Natural killer cell (primary cell): Measurements from ENCODE around the gene ADA. TPM values are rescaled to one million over a fixed set of nuclear protein-coding genes. Genes with fewer than 3 reads are reported as not detected.
A peak's percentile ranks its signal among the peaks of the same experiment; 100 is the strongest.

Experiments used
- ATAC-seq, 3 donors: fragments of 150-1000 bp in 2 of 3; fragments of 200-7000 bp in 1 of 3; cut with Tn5 transposase; 1 replicate in 1 of 3; 2 replicates in 2 of 3; pipeline ENCODE4 v1.10.0; 2021; ENCODE audit warnings: mild to moderate bottlenecking in 2 of 3, moderate library complexity in 2 of 3
- DNase-seq, 2 donors: peaks; one replicate each; pipeline versions ENCODE4 v3.0.0 to v3.0.0-alpha.2; 2013 to 2021; ENCODE audit warnings: mixed read lengths in 1 of 2
- H3K27ac ChIP-seq: one replicate; pipeline ENCODE4 v1.5.1; 2013; ENCODE audit warnings: mild to moderate bottlenecking, low read length
- H3K27me3 ChIP-seq: one replicate; pipeline ENCODE4 v1.6.1; 2013; ENCODE audit warnings: low read length; ENCODE audit not compliant: control insufficient read depth, insufficient read depth
- H3K36me3 ChIP-seq: one replicate; pipeline ENCODE4 v1.6.1; 2013; ENCODE audit warnings: low read length; ENCODE audit not compliant: control insufficient read depth, insufficient read depth
- H3K4me1 ChIP-seq: one replicate; pipeline ENCODE4 v1.6.1; 2013; ENCODE audit warnings: low read length; ENCODE audit not compliant: control insufficient read depth, insufficient read depth
- H3K4me3 ChIP-seq: one replicate; pipeline ENCODE4 v1.5.1; 2013; ENCODE audit warnings: low read length
- H3K9me3 ChIP-seq: one replicate; pipeline ENCODE4 v1.6.1; 2013; ENCODE audit warnings: low read length; ENCODE audit not compliant: control insufficient read depth, insufficient read depth
- H3K27ac Mint-ChIP-seq, 2 donors: one replicate each; pipeline ENCODE4 v1.8.0; 2022; ENCODE audit warnings: mild to moderate bottlenecking in 2 of 2, mixed read lengths in 2 of 2, moderate library complexity in 1 of 2
- H3K27me3 Mint-ChIP-seq, 2 donors: one replicate each; pipeline ENCODE4 v1.8.0; 2022; ENCODE audit warnings: low read depth in 2 of 2, mixed read lengths in 2 of 2
- H3K36me3 Mint-ChIP-seq: one replicate; pipeline ENCODE4 v1.8.0; 2022; ENCODE audit warnings: mixed read lengths
- H3K4me1 Mint-ChIP-seq, 2 donors: one replicate each; pipeline ENCODE4 v1.8.0; 2022; ENCODE audit warnings: mixed read lengths in 2 of 2
- H3K4me3 Mint-ChIP-seq: one replicate; pipeline ENCODE4 v1.8.0; 2022; ENCODE audit warnings: mild to moderate bottlenecking, moderate library complexity, mixed read lengths
- H3K9me3 Mint-ChIP-seq, 2 donors: one replicate each; pipeline ENCODE4 v1.8.0; 2022; ENCODE audit warnings: mixed read lengths in 2 of 2
- CTCF ChIP-seq: fragments of 200-600 bp; IDR thresholded peaks from one replicate; pipeline ENCODE4 v1.8.0; 2022; ENCODE audit warnings: antibody characterized with exemption
- WGBS: methylation state at CpG from one replicate; pipeline ENCODE4 v1.1.7; 2013; ENCODE audit warnings: missing lambda C conversion rate; ENCODE audit not compliant: insufficient coverage; 5-methylcytosine and 5-hydroxymethylcytosine counted together
- intact Hi-C: fragments of 100-400 bp; cut with micrococcal nuclease; formaldehyde crosslinking; loops from one replicate; pipeline ENCODE4 v1.14.2; 2022
- total RNA-seq, 4 donors: library from RNA; stranded (reverse); fragments of 120-200 nt in 1 of 4; gene quantifications; one replicate each; pipeline versions ENCODE4 v1.2.3 to v1.2.4, GENCODE V29; 2013 to 2022

The ADA gene
- total RNA-seq, 3 donors from 2014 or later (not counting 1 experiment from before 2014, with no cell fraction given), result 71.7 to 94.2 (median 73.9) TPM

- H3K9me3 ChIP-seq, result no peaks in the 10 kb centered on the region
- H3K27ac ChIP-seq, result peak overlapping the region; percentile 46
- no peaks in the 10 kb centered on the region for H3K27me3 ChIP-seq
- no peaks in the 10 kb centered on the region for H3K36me3 Mint-ChIP-seq
- no peaks in the 10 kb centered on the region for H3K27me3 Mint-ChIP-seq
- intact Hi-C loops, result loop anchor here (5.0 kb wide), 1 partner anchor 75 kb away; the partner anchor contains the start of gene SERINC3
- no peak overlapping the region for H3K4me3 Mint-ChIP-seq
- H3K4me1 ChIP-seq, result peaks cover 29% of the 10 kb centered on the region
- no peaks in the 10 kb centered on the region for H3K9me3 Mint-ChIP-seq
- H3K4me3 ChIP-seq, result no peak overlapping the region
- DNase-seq (no peak), ATAC-seq (no peak)
- H3K27ac Mint-ChIP-seq, result peak overlapping the region in 1 of 2 donors; percentile 82
- TF ChIP-seq CTCF, result no peak
- H3K36me3 ChIP-seq, result no peaks in the 10 kb centered on the region
- WGBS, result 93% methylated on average over 4 of the region's 4 CpGs
- H3K4me1 Mint-ChIP-seq, result peaks cover 12 to 23% of the 10 kb centered on the region in 2 donors
Measured at GRCh38 chr20:44597516-44597915, 54.0 kb downstream of the ADA start.

GRCh38 chr20:44596876-44597275 is 54.6 kb downstream of the ADA start:
- intact Hi-C loops, result loop anchor here (5.0 kb wide), 1 partner anchor 75 kb away; the partner anchor contains the start of gene SERINC3
- no peak overlapping the region for H3K4me3 ChIP-seq
- H3K4me3 Mint-ChIP-seq, result no peak overlapping the region
- no peaks in the 10 kb centered on the region for H3K27me3 ChIP-seq
- H3K36me3 Mint-ChIP-seq, result no peaks in the 10 kb centered on the region
- H3K4me1 ChIP-seq, result peaks cover 30% of the 10 kb centered on the region
- H3K27ac ChIP-seq, result no peak overlapping the region
- no peaks in the 10 kb centered on the region for H3K9me3 ChIP-seq
- no peaks in the 10 kb centered on the region for H3K27me3 Mint-ChIP-seq
- no peak for DNase-seq
- peak overlapping the region in 1 of 2 donors; percentile 5 for H3K27ac Mint-ChIP-seq
- no peak for ATAC-seq
- no peaks in the 10 kb centered on the region for H3K36me3 ChIP-seq
- WGBS, result 59% methylated on average over 2 of the region's 3 CpGs
- H3K9me3 Mint-ChIP-seq, result no peaks in the 10 kb centered on the region
- TF ChIP-seq CTCF, result no peak
- H3K4me1 Mint-ChIP-seq, result peaks cover 12 to 23% of the 10 kb centered on the region in 2 donors

- H3K27ac Mint-ChIP-seq, result no peak overlapping the region
- Histone ChIP-seq H3K4me3 (no peak overlapping the region), H3K9me3 (no peaks in the 10 kb centered on the region), H3K27ac (no peak overlapping the region), H3K36me3 (no peaks in the 10 kb centered on the region), H3K27me3 (no peaks in the 10 kb centered on the region), H3K4me1 (peaks cover 32% of the 10 kb centered on the region)
- H3K27me3 Mint-ChIP-seq, result no peaks in the 10 kb centered on the region
- TF ChIP-seq CTCF, result no peak
- H3K9me3 Mint-ChIP-seq, result no peaks in the 10 kb centered on the region
- H3K4me1 Mint-ChIP-seq, result peaks cover 12 to 23% of the 10 kb centered on the region in 2 donors
- intact Hi-C loops, result loop anchor here (5.0 kb wide), 1 partner anchor 74 kb away; the partner anchor contains the start of gene SERINC3
- H3K4me3 Mint-ChIP-seq, result no peak overlapping the region
- ATAC-seq (no peak), DNase-seq (no peak)
- H3K36me3 Mint-ChIP-seq, result no peaks in the 10 kb centered on the region
- 88% methylated on average over 4 of the region's 4 CpGs for WGBS
Measured at GRCh38 chr20:44596010-44596409, 55.5 kb downstream of the ADA start.

- ATAC-seq (no peak), DNase-seq (no peak)
- Mint-ChIP-seq H3K4me1 (peaks cover 12 to 16% of the 10 kb centered on the region in 2 donors), H3K36me3 (no peaks in the 10 kb centered on the region), H3K27me3 (no peaks in the 10 kb centered on the region), H3K9me3 (no peaks in the 10 kb centered on the region), H3K4me3 (no peak overlapping the region), H3K27ac (no peak overlapping the region)
- Histone ChIP-seq H3K4me3 (no peak overlapping the region), H3K9me3 (no peaks in the 10 kb centered on the region), H3K27me3 (no peaks in the 10 kb centered on the region), H3K27ac (peak overlapping the region; percentile 20), H3K36me3 (no peaks in the 10 kb centered on the region), H3K4me1 (peaks cover 29% of the 10 kb centered on the region)
- 65% methylated on average over 1 of the region's 1 CpG for WGBS
- intact Hi-C loops, result loop anchor here (5.0 kb wide), 1 partner anchor 72 kb away; the partner anchor contains the start of gene SERINC3
- TF ChIP-seq CTCF, result no peak
Measured at GRCh38 chr20:44594730-44595129, 56.8 kb downstream of the ADA start.
